Fibroblast of lung (primary cell): ENCODE measurements around the gene MAT2A. TPM values are rescaled to one million over a fixed set of nuclear protein-coding genes. Genes with fewer than 3 reads are reported as not detected.

Experiments used
- DNase-seq, 2 donors: peaks; one replicate each; pipeline versions ENCODE4 v3.0.0 to v3.0.0-alpha.2; 2010; ENCODE audit warnings: low read depth in 2 of 2
- H2AFZ ChIP-seq: 2 replicates; pipeline ENCODE4 v1.5.1; 2012; ENCODE audit warnings: low read length, control low read depth, inconsistent platforms
- H3K27ac ChIP-seq: 2 replicates; pipeline ENCODE4 v1.5.1; 2011; ENCODE audit warnings: low read length, control low read depth; ENCODE audit not compliant: insufficient read depth
- H3K27me3 ChIP-seq: 2 replicates; pipeline ENCODE4 v1.5.1; 2011; ENCODE audit warnings: mild to moderate bottlenecking, low read length; ENCODE audit not compliant: control insufficient read depth, insufficient read depth
- H3K36me3 ChIP-seq: 2 replicates; pipeline ENCODE4 v1.5.1; 2011; ENCODE audit warnings: low read length; ENCODE audit not compliant: control insufficient read depth, insufficient read depth
- H3K4me1 ChIP-seq: 2 replicates; pipeline ENCODE4 v1.5.1; 2011; ENCODE audit warnings: low read length; ENCODE audit not compliant: control insufficient read depth, insufficient read depth; ENCODE audit errors: extremely low read depth
- H3K4me2 ChIP-seq: 2 replicates; pipeline ENCODE4 v1.5.1; 2011; ENCODE audit warnings: low read length, control low read depth; ENCODE audit not compliant: insufficient read depth; ENCODE audit errors: extremely low read depth
- H3K4me3 ChIP-seq, 4 experiments: fragments of 200-600 bp in 1 of 4; sonication (generic) in 1 of 4; replicated peaks in 1 of 4; 2 replicates each; pipeline ENCODE4 v1.5.1; 2011 to 2016; ENCODE audit warnings: low read length in 4 of 4, low read depth in 3 of 4, mild to moderate bottlenecking in 3 of 4, control low read depth in 2 of 4, inconsistent platforms in 1 of 4, mixed read lengths in 1 of 4; ENCODE audit not compliant: insufficient read depth in 1 of 4; ENCODE audit errors: control extremely low read depth in 1 of 4
- H3K79me2 ChIP-seq: 2 replicates; pipeline ENCODE4 v1.5.1; 2012; ENCODE audit warnings: mild to moderate bottlenecking, low read length, inconsistent platforms; ENCODE audit not compliant: control insufficient read depth, insufficient read depth
- H3K9ac ChIP-seq: 2 replicates; pipeline ENCODE4 v1.5.1; 2011; ENCODE audit warnings: mild to moderate bottlenecking, low read length, control low read depth; ENCODE audit not compliant: insufficient read depth
- H3K9me3 ChIP-seq: 2 replicates; pipeline ENCODE4 v1.5.1; 2012; ENCODE audit warnings: low read depth, low read length; ENCODE audit not compliant: control insufficient read depth, insufficient read depth
- H4K20me1 ChIP-seq: 2 replicates; pipeline ENCODE4 v1.5.1; 2011; ENCODE audit warnings: low read length; ENCODE audit not compliant: control insufficient read depth, insufficient read depth; ENCODE audit errors: extremely low read depth
- EZH2 ChIP-seq: IDR thresholded peaks from 2 replicates; pipeline ENCODE4 v1.5.1; 2012; ENCODE audit warnings: low read length, control low read depth, mild to moderate bottlenecking; ENCODE audit errors: missing control alignments
- polyA plus RNA-seq, 2 donors: library from polyadenylated mRNA; depleted of rRNA in 1 of 2; stranded (reverse) in 1 of 2; unstranded in 1 of 2; fragments of >200 nt; gene quantifications; 2 replicates each; pipeline ENCODE4 v1.2.1, GENCODE V29; 2011 to 2012; ENCODE audit warnings: missing spikeins in 1 of 2
- total RNA-seq: library from RNA; depleted of rRNA; stranded (reverse); fragments of >200 nt; gene quantifications from 2 replicates; pipeline ENCODE4 v1.2.1, GENCODE V29; 2014
- TF ChIP-seq, protein P1 (sequence below), 2 donors: IDR thresholded peaks in 1 of 2; conservative IDR thresholded peaks in 1 of 2; 1 replicate in 1 of 2; 2 replicates in 1 of 2; pipeline ENCODE4 v1.5.1; 2011 to 2012; ENCODE audit warnings: low read length in 2 of 2, control low read depth in 1 of 2, inconsistent platforms in 1 of 2, low read depth in 1 of 2, mild to moderate bottlenecking in 1 of 2

Gene MAT2A
- total and polyA plus RNA-seq, 2 donors (not counting 1 experiment from before 2014, with no cell fraction given), result 270 to 334 TPM

DNA sequence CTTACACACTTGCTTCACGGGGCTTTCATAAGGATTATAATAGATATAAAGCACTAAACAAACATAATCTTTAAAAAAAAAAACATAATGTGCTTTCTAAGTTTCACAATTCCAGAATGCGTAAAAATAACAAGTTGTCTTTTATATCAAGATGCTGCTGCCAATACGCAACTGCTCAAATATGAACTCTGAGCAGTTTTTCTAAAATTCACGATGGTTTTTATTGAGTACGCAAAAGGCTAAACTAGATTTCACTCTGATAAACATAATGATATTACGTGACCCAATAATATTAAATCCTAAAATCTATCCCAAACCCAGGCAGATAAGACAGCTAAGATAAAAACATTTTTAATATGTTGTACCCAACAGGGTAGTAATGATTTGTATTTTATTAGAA lies 24.6 kb upstream of the MAT2A start:
- TF ChIP-seq, protein P1, sequence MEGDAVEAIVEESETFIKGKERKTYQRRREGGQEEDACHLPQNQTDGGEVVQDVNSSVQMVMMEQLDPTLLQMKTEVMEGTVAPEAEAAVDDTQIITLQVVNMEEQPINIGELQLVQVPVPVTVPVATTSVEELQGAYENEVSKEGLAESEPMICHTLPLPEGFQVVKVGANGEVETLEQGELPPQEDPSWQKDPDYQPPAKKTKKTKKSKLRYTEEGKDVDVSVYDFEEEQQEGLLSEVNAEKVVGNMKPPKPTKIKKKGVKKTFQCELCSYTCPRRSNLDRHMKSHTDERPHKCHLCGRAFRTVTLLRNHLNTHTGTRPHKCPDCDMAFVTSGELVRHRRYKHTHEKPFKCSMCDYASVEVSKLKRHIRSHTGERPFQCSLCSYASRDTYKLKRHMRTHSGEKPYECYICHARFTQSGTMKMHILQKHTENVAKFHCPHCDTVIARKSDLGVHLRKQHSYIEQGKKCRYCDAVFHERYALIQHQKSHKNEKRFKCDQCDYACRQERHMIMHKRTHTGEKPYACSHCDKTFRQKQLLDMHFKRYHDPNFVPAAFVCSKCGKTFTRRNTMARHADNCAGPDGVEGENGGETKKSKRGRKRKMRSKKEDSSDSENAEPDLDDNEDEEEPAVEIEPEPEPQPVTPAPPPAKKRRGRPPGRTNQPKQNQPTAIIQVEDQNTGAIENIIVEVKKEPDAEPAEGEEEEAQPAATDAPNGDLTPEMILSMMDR (conservative IDR thresholded peaks at IDR 0.05 in 1 of 2, IDR thresholded peaks at IDR 0.05 in 1 of 2; ENCODE audit: low read depth in 1 of 2, low read length in 2 of 2), result no peak
- TF ChIP-seq EZH2, result no peak
- Histone ChIP-seq H3K4me1 (no peaks in the 10 kb centered on the region), H2AFZ (no peak overlapping the region), H4K20me1 (no peaks in the 10 kb centered on the region), H3K27me3 (no peaks in the 10 kb centered on the region), H3K9ac (no peak overlapping the region), H3K4me3 (no peak overlapping the region), H3K9me3 (no peaks in the 10 kb centered on the region), H3K36me3 (no peaks in the 10 kb centered on the region), H3K4me2 (no peak overlapping the region), H3K27ac (no peak overlapping the region), H3K79me2 (no peaks in the 10 kb centered on the region)
- DNase-seq, result no peak

DNA sequence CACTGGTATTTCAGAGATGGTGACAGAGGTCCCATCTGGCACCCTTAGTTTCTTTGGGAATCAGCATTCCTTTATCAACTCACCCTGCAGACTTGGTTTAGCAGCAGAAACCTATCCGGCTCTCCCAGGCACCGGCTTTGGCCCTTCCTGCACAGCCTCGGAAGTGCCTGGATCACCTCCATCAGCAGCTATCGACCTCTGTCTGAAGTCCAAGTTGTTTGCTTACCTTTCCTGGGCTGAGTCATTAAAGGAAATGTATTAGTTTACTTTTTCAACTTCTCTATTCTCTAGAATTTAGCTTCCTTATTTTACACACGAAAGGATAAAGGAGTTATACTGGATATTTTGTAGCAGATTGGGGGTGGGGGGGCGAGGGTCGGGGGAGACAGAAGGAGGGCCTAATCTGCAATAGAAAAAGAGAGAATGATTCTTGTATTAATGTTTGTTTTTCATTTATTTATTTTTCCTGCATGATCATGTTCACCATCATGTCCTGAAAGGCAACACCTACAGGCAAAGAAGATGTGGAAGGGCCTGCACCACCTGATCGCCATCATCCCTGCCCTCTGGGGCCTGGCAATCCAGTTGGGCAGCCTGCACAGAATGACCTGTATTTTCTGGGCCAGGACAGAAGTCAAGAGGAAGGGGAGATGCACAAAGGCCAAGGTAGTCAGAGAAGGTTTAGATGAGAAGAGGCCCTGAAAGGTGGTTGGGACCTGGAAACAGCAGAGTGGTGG lies 22.1 kb upstream of the MAT2A start:
- no peaks in the 10 kb centered on the region for H3K9me3 ChIP-seq
- peak in 1 of 2 donors; percentile 11 for DNase-seq

DNA sequence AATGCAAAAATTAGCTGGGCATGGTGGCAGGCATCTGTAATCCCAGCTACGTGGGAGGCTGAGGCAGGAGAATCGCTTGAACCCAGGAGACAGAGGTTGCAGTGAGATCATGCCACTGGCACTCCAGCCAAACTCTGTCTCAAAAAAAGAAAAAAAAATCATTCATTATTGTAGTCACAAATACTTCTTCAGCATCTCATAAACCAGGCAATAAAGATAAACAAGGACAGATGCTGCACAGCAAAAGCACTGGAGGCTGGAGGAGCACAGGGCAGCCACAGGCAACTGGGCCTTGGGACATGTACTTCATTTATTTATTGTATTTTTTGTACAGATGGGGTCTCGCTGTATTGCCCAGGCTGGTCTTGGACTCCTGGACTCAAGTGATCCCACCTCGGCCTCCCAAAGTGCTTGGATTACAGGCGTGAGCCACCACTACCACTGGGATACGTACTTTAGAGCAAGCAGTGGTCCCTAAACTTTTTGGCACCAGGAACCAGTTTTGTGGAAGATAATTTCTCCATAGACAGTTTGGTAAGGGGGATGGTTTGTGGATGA lies 16.8 kb upstream of the MAT2A start:
- no peak overlapping the region for H3K4me2 ChIP-seq
- no peak for DNase-seq

More for the DNA sequence above, 22.1 kb upstream of the MAT2A start:
- H3K27ac ChIP-seq, result no peak overlapping the region
- no peak overlapping the region for H3K4me3 ChIP-seq
- H3K36me3 ChIP-seq, result no peaks in the 10 kb centered on the region
- no peak overlapping the region for H2AFZ ChIP-seq
- no peaks in the 10 kb centered on the region for H3K27me3 ChIP-seq
- no peak overlapping the region for H3K9ac ChIP-seq
- H3K79me2 ChIP-seq, result no peaks in the 10 kb centered on the region
- TF ChIP-seq, protein P1 (conservative IDR thresholded peaks at IDR 0.05 in 1 of 2, IDR thresholded peaks at IDR 0.05 in 1 of 2; ENCODE audit: low read depth in 1 of 2, low read length in 2 of 2), result no peak
- no peak for TF ChIP-seq EZH2
- no peak overlapping the region for H3K4me2 ChIP-seq
- H3K4me1 ChIP-seq, result no peaks in the 10 kb centered on the region
- no peaks in the 10 kb centered on the region for H4K20me1 ChIP-seq

More for the DNA sequence above, 16.8 kb upstream of the MAT2A start:
- Histone ChIP-seq H3K27ac (no peak overlapping the region), H3K9ac (no peak overlapping the region), H3K27me3 (no peaks in the 10 kb centered on the region), H3K9me3 (no peaks in the 10 kb centered on the region), H3K36me3 (no peaks in the 10 kb centered on the region), H3K4me3 (no peak overlapping the region), H4K20me1 (no peaks in the 10 kb centered on the region), H2AFZ (no peak overlapping the region), H3K4me1 (no peaks in the 10 kb centered on the region), H3K79me2 (no peaks in the 10 kb centered on the region)
- TF ChIP-seq EZH2, result no peak
- TF ChIP-seq, protein P1 (conservative IDR thresholded peaks at IDR 0.05 in 1 of 2, IDR thresholded peaks at IDR 0.05 in 1 of 2; ENCODE audit: low read depth in 1 of 2, low read length in 2 of 2), result no peak
